ENCODE measurements around the gene TRAF6.

GRCh38 chr11:36437413-36437812, 72.7 kb downstream of the TRAF6 start:
- no peak for TF ChIP-seq MXI1 (IDR thresholded peaks at IDR 0.05; ENCODE audit: low read depth, low read length)
- no peak for TF ChIP-seq GABPA (IDR thresholded peaks at IDR 0.05; ENCODE audit: low read depth)
- no peak for TF ChIP-seq CHD2 (IDR thresholded peaks at IDR 0.05; ENCODE audit: low read length, partially characterized antibody)
- TF ChIP-seq CTCF (IDR thresholded peaks at IDR 0.05): no peak
- no peak for TF ChIP-seq ZBTB33 (IDR thresholded peaks at IDR 0.05; ENCODE audit: borderline replicate concordance, low read depth)
- TF ChIP-seq JUND (IDR thresholded peaks at IDR 0.05): no peak
- no peak for TF ChIP-seq POLR2AphosphoS5 (IDR thresholded peaks at IDR 0.05; ENCODE audit: low read depth, low read length)

Measured in SK-N-SH (cell line).